Raji (cell line): ENCODE data around the gene CXCL17.

Experiments
- POLR2A ChIP-seq: IDR thresholded peaks from 2 replicates; pipeline ENCODE4 v1.6.1; 2011; ENCODE audit warnings: low read depth, low read length, control low read depth; ENCODE audit not compliant: insufficient read depth

CXCL17 gene

DNA sequence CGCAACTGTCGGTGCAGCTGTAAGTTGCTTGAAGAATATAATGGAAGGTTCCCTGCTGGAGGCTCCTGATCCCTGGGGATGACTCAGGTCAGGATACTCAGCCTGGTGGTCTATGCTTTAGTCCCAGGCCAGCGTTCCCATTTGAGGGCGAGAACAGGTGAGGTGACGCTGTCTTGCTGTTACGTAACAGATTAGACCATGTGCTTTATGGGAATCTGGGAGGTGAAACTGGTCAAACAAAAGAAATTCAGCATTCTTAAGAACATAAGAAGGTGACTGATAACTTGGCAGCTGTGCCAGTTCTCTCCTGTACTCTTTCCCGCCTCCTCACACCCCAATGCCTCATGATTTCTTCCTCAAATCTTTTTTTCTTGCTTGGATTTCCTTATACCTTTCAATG, at the start of gene CXCL17:
TSS of gene CXCL17 (minus strand) at position 114 of the 400 bp plus-strand sequence. CDS start 114 bp downstream, outside the sequence.
- no peak for TF ChIP-seq POLR2A

DNA sequence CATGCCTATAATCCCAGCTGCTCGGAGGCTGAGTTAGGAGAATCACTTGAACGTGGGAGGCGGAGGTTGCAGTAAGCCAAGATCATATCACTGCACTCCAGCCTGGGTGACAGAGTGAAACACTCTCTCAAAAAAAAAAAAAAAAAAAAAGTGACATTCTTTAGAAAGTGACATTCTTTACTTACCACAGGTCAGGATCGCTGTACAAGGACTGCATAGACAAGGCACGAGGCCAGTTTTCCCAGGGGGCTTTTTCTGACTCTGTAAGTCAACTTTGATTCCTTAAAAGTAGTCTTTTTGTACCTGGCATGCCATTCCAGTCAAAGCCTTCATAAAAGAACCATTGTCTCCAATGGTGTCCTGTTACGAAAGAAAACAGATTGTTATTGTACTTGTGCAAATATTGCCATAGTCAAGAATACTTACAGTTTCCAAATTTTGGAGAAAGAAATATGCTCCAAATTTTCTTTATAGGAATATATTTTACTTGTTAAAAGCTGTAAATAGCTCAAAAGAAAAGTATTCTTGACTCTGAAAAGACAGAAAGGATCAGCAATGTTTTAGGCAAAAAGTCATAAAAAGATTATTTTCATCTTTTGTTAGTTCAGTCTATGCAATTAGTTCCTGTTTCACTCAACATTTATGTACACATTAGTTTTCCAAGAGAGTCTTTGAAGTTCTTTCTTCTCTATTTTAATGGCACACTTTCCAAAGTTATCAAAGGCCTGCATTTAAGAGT, 46.2 kb upstream of the CXCL17 start:
- TF ChIP-seq POLR2A = no peak

DNA sequence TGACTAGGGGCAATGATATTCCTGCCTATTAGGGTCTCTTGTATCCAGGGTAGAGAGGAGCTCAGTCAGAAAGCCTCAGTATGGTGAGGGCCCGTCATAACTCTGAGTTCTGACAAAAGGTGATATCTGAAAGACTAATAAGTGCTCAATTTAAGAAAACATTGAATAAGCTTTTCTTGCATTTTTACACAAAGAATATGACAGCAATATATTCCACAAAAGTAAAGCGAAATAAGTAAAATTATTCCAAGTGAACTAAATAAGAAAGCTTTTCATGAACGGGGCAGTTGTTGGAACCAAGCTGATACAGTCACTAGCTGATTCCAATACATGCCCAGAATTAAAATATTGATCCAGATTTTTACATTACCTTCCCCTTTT, 45.0 kb upstream of the CXCL17 start:
- no peak for TF ChIP-seq POLR2A

- no peak for TF ChIP-seq POLR2A
These were observed 44.5 kb upstream of the CXCL17 start for GRCh38 chr19:42487032-42487797.

DNA sequence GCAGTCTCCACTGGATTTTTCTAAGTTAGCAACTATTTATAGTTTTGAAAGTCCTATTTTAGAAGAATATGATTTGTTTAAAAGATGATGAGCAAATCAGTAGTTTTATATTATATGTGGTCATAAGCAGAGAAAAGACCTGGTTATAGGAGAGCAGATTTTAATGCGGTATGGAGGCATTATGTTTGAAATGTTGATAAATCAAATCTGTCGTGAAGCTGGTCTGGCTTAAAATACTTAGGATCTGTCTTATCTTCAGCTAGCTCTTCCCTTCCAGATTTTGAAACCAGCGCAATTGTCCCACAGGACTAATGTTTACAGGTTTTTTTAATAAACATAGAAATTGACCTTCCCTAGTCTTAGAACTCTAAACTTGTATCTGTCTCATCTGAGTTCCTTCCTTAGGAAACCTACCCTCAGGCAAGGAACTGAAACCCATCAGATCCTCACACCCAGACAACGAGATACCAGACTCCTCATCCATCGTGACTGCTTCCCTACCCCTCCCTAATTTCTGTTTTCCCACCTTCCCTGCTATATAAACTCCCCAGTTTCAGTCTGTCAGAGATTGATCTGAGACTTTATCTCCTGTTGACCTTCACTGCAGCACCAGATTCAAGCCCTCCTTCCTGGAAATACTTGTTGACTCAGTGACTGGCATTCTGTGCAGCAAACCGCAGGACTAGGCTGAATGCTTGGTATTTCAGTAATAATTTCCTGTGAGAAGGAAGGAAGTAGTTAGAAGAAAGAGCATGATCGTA, 37.8 kb upstream of the CXCL17 start:
- no peak for TF ChIP-seq POLR2A

DNA sequence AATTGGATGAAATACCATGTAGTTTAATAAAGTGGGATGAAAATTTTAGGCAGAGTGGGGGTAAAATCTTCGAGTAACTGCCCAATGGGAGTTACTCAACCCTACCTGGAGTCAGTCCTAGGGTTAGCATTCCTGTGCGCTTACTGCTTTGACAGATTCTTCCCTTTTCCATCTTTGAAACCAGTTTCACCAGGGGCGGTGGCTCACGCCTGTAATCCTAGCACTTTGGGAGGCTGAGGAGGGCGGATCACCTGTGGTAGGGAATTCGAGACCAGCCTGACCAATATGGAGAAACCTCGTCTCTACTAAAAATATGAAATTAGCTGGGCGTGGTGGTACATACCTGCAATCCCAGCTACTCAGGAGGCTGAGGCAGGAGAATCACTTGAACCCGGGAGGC, 37.0 kb upstream of the CXCL17 start:
- TF ChIP-seq POLR2A = no peak

DNA sequence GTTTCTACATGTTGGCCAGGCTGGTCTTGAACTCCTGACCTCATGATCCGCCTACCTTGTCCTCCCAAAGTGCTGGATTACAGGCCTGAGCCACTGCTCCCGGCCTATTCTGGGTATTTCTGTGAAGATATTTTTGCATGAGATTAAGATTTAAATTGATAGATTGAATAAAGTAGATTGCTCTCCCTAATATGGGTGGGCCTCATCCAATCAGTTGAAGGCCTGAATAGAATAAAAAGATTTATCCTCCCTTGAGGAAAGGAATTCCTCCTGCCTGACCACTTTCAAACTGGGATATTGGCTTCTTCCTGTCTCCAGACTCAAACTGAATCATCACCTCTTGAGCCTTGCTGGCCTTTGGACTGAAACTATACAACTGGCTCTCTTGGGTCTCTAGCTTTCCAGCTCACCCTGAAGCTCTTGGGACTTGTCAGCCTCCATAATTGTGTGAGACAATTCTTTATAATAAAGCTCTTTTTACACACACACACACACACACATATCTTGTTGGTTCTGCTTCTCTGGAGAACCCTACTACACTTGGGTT, 36.1 kb upstream of the CXCL17 start:
- TF ChIP-seq POLR2A = no peak

DNA sequence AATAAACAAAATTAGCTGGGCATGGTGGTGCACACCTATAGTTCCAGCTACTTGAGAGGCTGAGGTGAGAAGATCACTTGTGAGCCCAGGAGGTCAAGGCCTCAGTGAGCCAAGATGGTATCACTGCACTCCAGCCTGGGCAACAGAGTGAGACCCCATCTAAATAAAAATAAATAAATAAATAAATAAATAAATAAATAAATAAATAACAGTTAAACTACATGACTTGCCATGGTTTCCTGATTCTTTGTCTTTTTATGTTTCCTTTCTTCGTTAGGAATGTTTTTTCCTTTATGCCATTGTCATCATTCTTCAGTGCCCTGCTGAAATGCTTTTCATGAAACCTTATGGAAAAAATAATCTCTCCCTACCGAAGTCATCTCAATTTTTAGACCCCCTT, 35.2 kb upstream of the CXCL17 start:
- no peak for TF ChIP-seq POLR2A

- no peak for TF ChIP-seq POLR2A
These were observed 34.4 kb upstream of the CXCL17 start for GRCh38 chr19:42477117-42477516.

DNA sequence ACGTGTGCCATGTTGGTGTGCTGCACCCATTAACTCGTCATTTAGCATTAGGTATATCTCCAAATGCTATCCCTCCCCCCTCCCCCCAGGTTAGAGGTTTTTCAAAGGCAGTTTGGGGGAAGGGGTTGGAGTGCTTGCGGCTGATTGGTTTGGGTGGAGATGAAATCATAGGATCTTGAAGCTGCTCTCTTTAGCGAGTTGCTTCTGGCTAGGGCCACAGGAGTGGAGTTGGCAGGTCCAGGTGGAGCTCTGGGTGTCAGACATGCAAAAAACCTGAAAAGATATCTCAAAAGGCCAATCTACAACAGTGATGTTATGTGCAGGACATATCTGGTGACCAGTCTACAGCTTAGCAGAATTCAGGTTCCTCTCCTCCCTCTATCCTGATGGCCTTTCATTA, 32.6 kb upstream of the CXCL17 start:
- TF ChIP-seq POLR2A = no peak

- TF ChIP-seq POLR2A = no peak
These were observed 32.0 kb upstream of the CXCL17 start for GRCh38 chr19:42474743-42475142.

DNA sequence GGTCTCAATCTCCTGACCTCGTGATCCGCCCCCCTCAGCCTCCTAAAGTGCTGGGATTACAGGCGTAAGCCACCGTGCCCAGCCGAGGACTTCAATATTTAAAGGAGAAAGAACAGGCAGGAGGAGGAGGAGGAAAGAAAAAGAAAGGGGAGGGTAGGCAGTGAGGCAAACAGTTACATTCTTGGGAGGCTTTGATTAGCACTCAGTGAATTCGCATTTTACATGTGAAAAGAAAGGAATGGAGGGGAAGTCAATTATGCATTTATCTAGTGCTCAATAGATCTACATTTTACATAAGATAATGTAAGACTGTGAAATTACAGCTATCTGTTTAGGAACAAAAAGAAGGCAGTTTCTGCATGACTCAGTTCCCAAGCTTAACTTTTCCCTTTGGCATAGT, 30.9 kb upstream of the CXCL17 start:
- TF ChIP-seq POLR2A = no peak

DNA sequence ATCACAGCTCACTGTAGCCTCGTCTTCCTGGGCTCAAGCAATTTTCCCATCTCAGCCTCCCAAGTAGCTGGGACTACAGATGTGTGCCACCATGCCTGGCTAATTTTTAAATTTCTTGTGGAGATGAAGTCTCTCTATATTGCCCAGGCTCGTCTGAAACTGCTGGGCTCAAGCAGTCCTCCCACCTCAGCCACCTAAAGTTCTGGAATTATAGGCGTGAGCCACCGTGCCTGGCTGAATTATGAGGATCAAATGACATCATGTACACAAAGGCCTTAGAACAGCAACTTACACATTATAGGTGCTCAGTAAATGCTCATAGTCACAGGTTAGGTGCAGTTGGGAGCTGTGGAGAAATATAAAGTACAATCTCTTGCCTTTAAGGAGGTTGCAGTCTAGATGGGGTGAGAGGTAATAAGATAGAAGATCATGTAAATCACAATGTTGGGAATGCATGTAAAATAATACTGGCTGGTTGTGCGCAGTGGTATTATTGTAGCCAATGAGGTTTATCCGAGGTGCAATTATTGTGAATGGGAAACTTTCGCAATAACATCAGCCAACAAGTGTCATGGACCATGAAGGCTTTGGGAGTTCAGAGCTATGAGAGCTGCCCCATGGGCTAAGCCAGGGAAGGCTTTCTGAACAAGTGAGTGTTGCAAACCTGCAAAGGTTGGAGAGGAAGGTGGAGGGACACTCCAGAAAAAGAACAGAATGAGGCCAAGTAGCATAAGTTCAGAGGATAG, 29.8 kb upstream of the CXCL17 start:
- TF ChIP-seq POLR2A = no peak

GRCh38 chr19:42471554-42472249, 29.0 kb upstream of the CXCL17 start:
- TF ChIP-seq POLR2A = no peak
